Thyroid gland (tissue), 4 donors: ENCODE results near the gene GLYATL3.

Source experiments
- POLR2A ChIP-seq, 2 donors: fragments of 450-650 bp; IDR thresholded peaks; one replicate each; pipeline ENCODE4 v1.6.1; 2017; ENCODE audit warnings: antibody characterized with exemption in 2 of 2, mild to moderate bottlenecking in 2 of 2, moderate library complexity in 1 of 2
- TF ChIP-seq, protein P1 (sequence below), 6 experiments: fragments of 200-600 bp in 3 of 6; fragments of 450-650 bp in 3 of 6; sonication (generic) in 3 of 6; IDR thresholded peaks; one replicate each; pipeline ENCODE4 v1.5.1; 2016 to 2019; ENCODE audit warnings: antibody characterized with exemption in 6 of 6, mild to moderate bottlenecking in 2 of 6, inconsistent platforms in 1 of 6, moderate library complexity in 1 of 6

DNA sequence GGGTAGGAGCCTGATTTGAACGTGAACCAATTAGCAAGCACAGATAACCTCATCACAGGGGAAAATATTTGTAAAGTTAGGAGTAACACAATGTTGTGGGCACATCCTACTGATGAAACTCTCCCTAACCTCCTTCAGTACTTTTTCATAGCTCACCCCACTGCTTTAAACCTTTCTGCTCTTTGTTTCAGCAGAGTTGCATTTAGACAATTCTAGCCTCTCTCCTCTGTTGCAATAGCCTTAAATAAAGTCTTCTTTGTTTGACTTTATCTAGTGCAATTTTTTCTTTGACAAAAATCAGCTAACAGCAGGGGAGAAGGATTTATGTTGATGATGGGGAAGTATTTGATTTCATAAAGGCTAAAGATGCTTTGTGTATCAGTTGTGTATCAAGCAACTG, 64.8 kb downstream of the GLYATL3 start:
- TF ChIP-seq, protein P1, sequence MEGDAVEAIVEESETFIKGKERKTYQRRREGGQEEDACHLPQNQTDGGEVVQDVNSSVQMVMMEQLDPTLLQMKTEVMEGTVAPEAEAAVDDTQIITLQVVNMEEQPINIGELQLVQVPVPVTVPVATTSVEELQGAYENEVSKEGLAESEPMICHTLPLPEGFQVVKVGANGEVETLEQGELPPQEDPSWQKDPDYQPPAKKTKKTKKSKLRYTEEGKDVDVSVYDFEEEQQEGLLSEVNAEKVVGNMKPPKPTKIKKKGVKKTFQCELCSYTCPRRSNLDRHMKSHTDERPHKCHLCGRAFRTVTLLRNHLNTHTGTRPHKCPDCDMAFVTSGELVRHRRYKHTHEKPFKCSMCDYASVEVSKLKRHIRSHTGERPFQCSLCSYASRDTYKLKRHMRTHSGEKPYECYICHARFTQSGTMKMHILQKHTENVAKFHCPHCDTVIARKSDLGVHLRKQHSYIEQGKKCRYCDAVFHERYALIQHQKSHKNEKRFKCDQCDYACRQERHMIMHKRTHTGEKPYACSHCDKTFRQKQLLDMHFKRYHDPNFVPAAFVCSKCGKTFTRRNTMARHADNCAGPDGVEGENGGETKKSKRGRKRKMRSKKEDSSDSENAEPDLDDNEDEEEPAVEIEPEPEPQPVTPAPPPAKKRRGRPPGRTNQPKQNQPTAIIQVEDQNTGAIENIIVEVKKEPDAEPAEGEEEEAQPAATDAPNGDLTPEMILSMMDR (IDR thresholded peaks at IDR 0.05) = no peak
- TF ChIP-seq POLR2A (IDR thresholded peaks at IDR 0.05) = no peak
